Naive B cell (primary cell): ENCODE measurements around the gene ZCCHC7. TPM values are rescaled to one million over a fixed set of nuclear protein-coding genes. Genes with fewer than 3 reads are reported as not detected.
"Not testable (repeated sequence)": the region's sequence is repeated elsewhere in the genome, so short reads cannot be mapped to it uniquely, and the experiment has no call there.

Experiments
- ATAC-seq, 2 donors: fragments of 150-1000 bp; cut with Tn5 transposase; 2 replicates each; pipeline ENCODE4 v1.10.0; 2021; ENCODE audit warnings: low read depth in 2 of 2, mild to moderate bottlenecking in 2 of 2, moderate library complexity in 2 of 2
- DNase-seq: peaks from one replicate; pipeline ENCODE4 v3.0.0; 2022
- H3K27ac Mint-ChIP-seq, 6 donors: one replicate each; pipeline ENCODE4 v1.8.0; 2020 to 2022; ENCODE audit warnings: mild to moderate bottlenecking in 6 of 6, mixed read lengths in 6 of 6, moderate library complexity in 5 of 6, inconsistent platforms in 2 of 6
- H3K27me3 Mint-ChIP-seq, 3 donors: one replicate each; pipeline ENCODE4 v1.8.0; 2021 to 2022; ENCODE audit warnings: mixed read lengths in 3 of 3, mild to moderate bottlenecking in 1 of 3
- H3K36me3 Mint-ChIP-seq, 2 donors: one replicate each; pipeline ENCODE4 v1.8.0; 2020 to 2022; ENCODE audit warnings: mixed read lengths in 2 of 2, inconsistent platforms in 1 of 2, mild to moderate bottlenecking in 1 of 2
- H3K4me1 Mint-ChIP-seq, 3 donors: one replicate each; pipeline ENCODE4 v1.8.0; 2020 to 2022; ENCODE audit warnings: mixed read lengths in 3 of 3, inconsistent platforms in 1 of 3, mild to moderate bottlenecking in 1 of 3, moderate library complexity in 1 of 3
- H3K4me3 Mint-ChIP-seq, 8 donors: one replicate each; pipeline ENCODE4 v1.8.0; 2020 to 2022; ENCODE audit warnings: mild to moderate bottlenecking in 8 of 8, mixed read lengths in 8 of 8, moderate library complexity in 8 of 8, inconsistent platforms in 2 of 8
- H3K9me3 Mint-ChIP-seq, 7 donors: one replicate each; pipeline ENCODE4 v1.8.0; 2020 to 2022; ENCODE audit warnings: mixed read lengths in 7 of 7, mild to moderate bottlenecking in 5 of 7, inconsistent platforms in 2 of 7, moderate library complexity in 1 of 7
- polyA plus RNA-seq, 6 donors: library from polyadenylated mRNA; unstranded; fragments of 300-500 nt; fragmentation: Illumina TruSeq; gene quantifications; one replicate each; pipeline ENCODE4 v1.2.3, GENCODE V29; 2021; ENCODE audit warnings: low read depth in 6 of 6

ZCCHC7 gene
- polyA plus RNA-seq, 6 donors from 2014 or later, result 156 to 214 (median 187) TPM

- H3K4me3 Mint-ChIP-seq, result peak overlapping the region in 2 of 8 donors; percentile 44 to 82
- H3K9me3 Mint-ChIP-seq, result peaks cover 0 to 2% (median 0%) of the 10 kb centered on the region in 7 donors
- H3K27ac Mint-ChIP-seq, result peak overlapping the region in 5 of 6 donors; percentile 44 to 95 (median 93)
- DNase-seq (no peak), ATAC-seq (no peak)
- no peaks in the 10 kb centered on the region for H3K27me3 Mint-ChIP-seq
- H3K4me1 Mint-ChIP-seq, result peaks cover 49 to 94% (median 84%) of the 10 kb centered on the region in 3 donors
- H3K36me3 Mint-ChIP-seq, result peaks cover 0 to 5% of the 10 kb centered on the region in 2 donors
Measured at GRCh38 chr9:37385286-37385685, 264.9 kb downstream of the ZCCHC7 start.

- ATAC-seq (peak; percentile 75 to 76), DNase-seq (peak; percentile 70)
- Mint-ChIP-seq H3K4me1 (peaks cover 38 to 91% (median 77%) of the 10 kb centered on the region in 3 donors), H3K27me3 (no peaks in the 10 kb centered on the region), H3K36me3 (peaks cover 0 to 5% of the 10 kb centered on the region in 2 donors), H3K4me3 (peak overlapping the region; percentile 12 to 80 (median 52)), H3K27ac (peak overlapping the region; percentile 76 to 96 (median 94)), H3K9me3 (peaks cover 0 to 2% (median 0%) of the 10 kb centered on the region in 7 donors)
Measured at GRCh38 chr9:37386988-37387387, 266.6 kb downstream of the ZCCHC7 start.

GRCh38 chr9:37390759-37391158 lies 270.4 kb downstream of the ZCCHC7 start:
- peak; percentile 49 to 60 for ATAC-seq
- H3K4me1 Mint-ChIP-seq, result peaks cover 20 to 67% (median 63%) of the 10 kb centered on the region in 3 donors
- H3K27me3 Mint-ChIP-seq, result no peaks in the 10 kb centered on the region
- no peaks in the 10 kb centered on the region for H3K36me3 Mint-ChIP-seq
- peak overlapping the region; percentile 89 to 95 (median 91) for H3K27ac Mint-ChIP-seq
- peak overlapping the region in 6 of 8 donors; percentile 10 to 73 (median 47) for H3K4me3 Mint-ChIP-seq
- no peaks in the 10 kb centered on the region for H3K9me3 Mint-ChIP-seq
- peak; percentile 52 for DNase-seq

GRCh38 chr9:37392272-37392671 lies 271.9 kb downstream of the ZCCHC7 start:
- H3K4me1 Mint-ChIP-seq, result peaks cover 14 to 58% (median 54%) of the 10 kb centered on the region in 3 donors
- H3K27ac Mint-ChIP-seq, result peak overlapping the region in 3 of 6 donors; percentile 27 to 82 (median 78)
- no peak overlapping the region for H3K4me3 Mint-ChIP-seq
- no peaks in the 10 kb centered on the region for H3K36me3 Mint-ChIP-seq
- ATAC-seq (no peak), DNase-seq (no peak)
- H3K27me3 Mint-ChIP-seq, result no peaks in the 10 kb centered on the region
- no peaks in the 10 kb centered on the region for H3K9me3 Mint-ChIP-seq

GRCh38 chr9:37395229-37395628 lies 274.9 kb downstream of the ZCCHC7 start:
- peak overlapping the region; percentile 7 to 94 (median 82) for H3K27ac Mint-ChIP-seq
- no peak overlapping the region for H3K4me3 Mint-ChIP-seq
- no peaks in the 10 kb centered on the region for H3K36me3 Mint-ChIP-seq
- no peaks in the 10 kb centered on the region for H3K9me3 Mint-ChIP-seq
- DNase-seq, result no peak
- peaks cover 23 to 54% (median 41%) of the 10 kb centered on the region in 3 donors for H3K4me1 Mint-ChIP-seq
- ATAC-seq, result no peak
- no peaks in the 10 kb centered on the region for H3K27me3 Mint-ChIP-seq

GRCh38 chr9:37395663-37396062 lies 275.3 kb downstream of the ZCCHC7 start:
- Mint-ChIP-seq H3K4me1 (peaks cover 23 to 54% (median 37%) of the 10 kb centered on the region in 3 donors), H3K36me3 (no peaks in the 10 kb centered on the region), H3K9me3 (no peaks in the 10 kb centered on the region), H3K27me3 (no peaks in the 10 kb centered on the region), H3K4me3 (peak overlapping the region in 1 of 8 donors; percentile 47), H3K27ac (peak overlapping the region in 5 of 6 donors; percentile 0 to 81 (median 73))
- ATAC-seq (no peak), DNase-seq (no peak)

GRCh38 chr9:37397948-37398347 lies 277.6 kb downstream of the ZCCHC7 start:
- not testable (repeated sequence) for ATAC-seq, H3K9me3 Mint-ChIP-seq
- peaks cover 24 to 58% (median 39%) of the 10 kb centered on the region in 3 donors for H3K4me1 Mint-ChIP-seq

GRCh38 chr9:37398464-37399025 lies 278.2 kb downstream of the ZCCHC7 start:
- H3K9me3 Mint-ChIP-seq, result no peaks in the 10 kb centered on the region
- H3K27ac Mint-ChIP-seq, result peak overlapping the region in 5 of 6 donors; percentile 60 to 91 (median 71)
- H3K4me1 Mint-ChIP-seq, result peaks cover 30 to 64% (median 45%) of the 10 kb centered on the region in 3 donors
- H3K4me3 Mint-ChIP-seq, result peak overlapping the region; percentile 7 to 76 (median 56)
- no peak for DNase-seq
- no peaks in the 10 kb centered on the region for H3K36me3 Mint-ChIP-seq
- no peak for ATAC-seq
- no peaks in the 10 kb centered on the region for H3K27me3 Mint-ChIP-seq

More at GRCh38 chr9:37397948-37398347, 277.6 kb downstream of the ZCCHC7 start:
- Mint-ChIP-seq H3K27ac (peak overlapping the region in 3 of 6 donors; percentile 57 to 90 (median 79)), H3K4me3 (peak overlapping the region in 3 of 8 donors; percentile 29 to 61 (median 43))
- not testable (repeated sequence) for DNase-seq, H3K36me3 Mint-ChIP-seq, H3K27me3 Mint-ChIP-seq

- H3K27me3 Mint-ChIP-seq, result no peaks in the 10 kb centered on the region
- peak overlapping the region; percentile 35 to 90 (median 66) for H3K27ac Mint-ChIP-seq
- peaks cover 34 to 72% (median 49%) of the 10 kb centered on the region in 3 donors for H3K4me1 Mint-ChIP-seq
- ATAC-seq, result no peak
- no peak for DNase-seq
- no peaks in the 10 kb centered on the region for H3K36me3 Mint-ChIP-seq
- H3K9me3 Mint-ChIP-seq, result no peaks in the 10 kb centered on the region
- H3K4me3 Mint-ChIP-seq, result peak overlapping the region in 6 of 8 donors; percentile 4 to 76 (median 60)
Measured at GRCh38 chr9:37399336-37399735, 279.0 kb downstream of the ZCCHC7 start.

- Mint-ChIP-seq H3K4me1 (peaks cover 44 to 90% (median 65%) of the 10 kb centered on the region in 3 donors), H3K27ac (peak overlapping the region in 5 of 6 donors; percentile 47 to 97 (median 70)), H3K27me3 (no peaks in the 10 kb centered on the region), H3K9me3 (peaks cover 0 to 2% (median 0%) of the 10 kb centered on the region in 7 donors), H3K36me3 (no peaks in the 10 kb centered on the region), H3K4me3 (peak overlapping the region in 2 of 8 donors; percentile 27 to 37)
- DNase-seq (no peak), ATAC-seq (no peak)
Measured at GRCh38 chr9:37404590-37404989, 284.2 kb downstream of the ZCCHC7 start.

- ATAC-seq (no peak), DNase-seq (no peak)
- Mint-ChIP-seq H3K4me3 (no peak overlapping the region), H3K9me3 (peaks cover 0 to 2% (median 0%) of the 10 kb centered on the region in 7 donors), H3K4me1 (peaks cover 49 to 90% (median 72%) of the 10 kb centered on the region in 3 donors), H3K36me3 (no peaks in the 10 kb centered on the region), H3K27ac (peak overlapping the region in 4 of 6 donors; percentile 48 to 97 (median 74)), H3K27me3 (no peaks in the 10 kb centered on the region)
Measured at GRCh38 chr9:37405350-37405749, 285.0 kb downstream of the ZCCHC7 start.

GRCh38 chr9:37405764-37406380 lies 285.5 kb downstream of the ZCCHC7 start:
- Mint-ChIP-seq H3K4me3 (peak overlapping the region in 1 of 8 donors; percentile 7), H3K9me3 (peaks cover 0 to 2% (median 0%) of the 10 kb centered on the region in 7 donors), H3K27ac (peak overlapping the region; percentile 5 to 97 (median 76)), H3K4me1 (peaks cover 54 to 92% (median 78%) of the 10 kb centered on the region in 3 donors), H3K27me3 (no peaks in the 10 kb centered on the region), H3K36me3 (no peaks in the 10 kb centered on the region)
- ATAC-seq, result no peak
- DNase-seq, result no peak

- ATAC-seq, result no peak
- Mint-ChIP-seq H3K27me3 (no peaks in the 10 kb centered on the region), H3K4me1 (peaks cover 63 to 97% (median 87%) of the 10 kb centered on the region in 3 donors)
Measured at GRCh38 chr9:37406603-37407401, 286.4 kb downstream of the ZCCHC7 start.

More at GRCh38 chr9:37406603-37407401, 286.4 kb downstream of the ZCCHC7 start:
- H3K27ac Mint-ChIP-seq, result peak overlapping the region; percentile 41 to 97 (median 81)
- peaks cover 0 to 2% (median 0%) of the 10 kb centered on the region in 7 donors for H3K9me3 Mint-ChIP-seq
- H3K4me3 Mint-ChIP-seq, result peak overlapping the region in 2 of 8 donors; percentile 1 to 65
- H3K36me3 Mint-ChIP-seq, result no peaks in the 10 kb centered on the region
- no peak for DNase-seq
